HepG2 (cell line): Measurements from ENCODE around the gene DLL3. TPM values are rescaled to one million over a fixed set of nuclear protein-coding genes. Genes with fewer than 3 reads are reported as not detected.

Source experiments
- ARNT2 ChIP-seq: sonication (generic); formaldehyde crosslinking; IDR thresholded peaks from 2 replicates; pipeline ENCODE4 v1.8.0; 2022; ENCODE audit warnings: mild to moderate bottlenecking, low read depth, missing genetic modification reagents, moderate library complexity
- BRF2 ChIP-seq: sonication (generic); formaldehyde crosslinking; IDR thresholded peaks from 2 replicates; pipeline ENCODE4 v1.8.1; 2022; ENCODE audit warnings: mild to moderate bottlenecking, missing genetic modification reagents
- CBFB ChIP-seq: sonication (generic); formaldehyde crosslinking; IDR thresholded peaks from 2 replicates; pipeline ENCODE4 v1.4.0; 2020; ENCODE audit warnings: missing genetic modification reagents
- E2F1 ChIP-seq: sonication (generic); formaldehyde crosslinking; IDR thresholded peaks from 2 replicates; pipeline ENCODE4 v1.5.0; 2020; ENCODE audit warnings: missing genetic modification reagents
- GATAD1 ChIP-seq: IDR thresholded peaks from 2 replicates; pipeline ENCODE4 v1.6.1; 2016; ENCODE audit warnings: missing genetic modification reagents, missing compliant biosample characterization
- GTF2F1 ChIP-seq: fragments of 150-350 bp; IDR thresholded peaks from 2 replicates; pipeline ENCODE4 v1.6.1; 2014; ENCODE audit warnings: low read length
- HIVEP1 ChIP-seq: sonication (generic); formaldehyde crosslinking; IDR thresholded peaks from 2 replicates; pipeline ENCODE4 v1.4.0; 2020; ENCODE audit warnings: mild to moderate bottlenecking, missing genetic modification reagents
- HOXD1 ChIP-seq: sonication (generic); formaldehyde crosslinking; IDR thresholded peaks from 2 replicates; pipeline ENCODE4 v1.5.0; 2020; ENCODE audit warnings: missing genetic modification reagents
- MED13 ChIP-seq: sonication (generic); formaldehyde crosslinking; IDR thresholded peaks from 2 replicates; pipeline ENCODE4 v1.5.0; 2020; ENCODE audit warnings: missing genetic modification reagents
- PITX1 ChIP-seq: sonication (generic); formaldehyde crosslinking; IDR thresholded peaks from 2 replicates; pipeline ENCODE4 v1.5.1; 2020; ENCODE audit warnings: mild to moderate bottlenecking, missing genetic modification reagents
- PPARG ChIP-seq: conservative IDR thresholded peaks from 2 replicates; pipeline ENCODE4 v1.6.1; 2016; ENCODE audit warnings: missing biosample characterization, missing genetic modification reagents
- RELA ChIP-seq: sonication (generic); formaldehyde crosslinking; IDR thresholded peaks from 2 replicates; pipeline ENCODE4 v1.4.0; 2020; ENCODE audit warnings: missing genetic modification reagents
- RERE ChIP-seq: IDR thresholded peaks from 2 replicates; pipeline ENCODE4 v1.6.1; 2016; ENCODE audit warnings: low read depth, missing genetic modification reagents, missing compliant biosample characterization
- SAFB2 ChIP-seq: sonication (generic); formaldehyde crosslinking; IDR thresholded peaks from 2 replicates; pipeline ENCODE4 v1.5.1; 2020; ENCODE audit warnings: missing genetic modification reagents, low read depth, mild to moderate bottlenecking, borderline replicate concordance
- SALL1 ChIP-seq: sonication (generic); formaldehyde crosslinking; IDR thresholded peaks from 2 replicates; pipeline ENCODE4 v1.8.0; 2022; ENCODE audit warnings: mild to moderate bottlenecking, missing genetic modification reagents
- TOE1 ChIP-seq: sonication (generic); formaldehyde crosslinking; IDR thresholded peaks from 2 replicates; pipeline ENCODE4 v1.4.0; 2020; ENCODE audit warnings: mild to moderate bottlenecking, missing genetic modification reagents
- ZFP41 ChIP-seq: sonication (generic); formaldehyde crosslinking; IDR thresholded peaks from 2 replicates; pipeline ENCODE4 v1.4.0; 2020; ENCODE audit warnings: mild to moderate bottlenecking, missing genetic modification reagents, borderline replicate concordance
- ZFY ChIP-seq: sonication (generic); formaldehyde crosslinking; IDR thresholded peaks from 2 replicates; pipeline ENCODE4 v1.4.0; 2020; ENCODE audit warnings: missing genetic modification reagents
- ZNF232 ChIP-seq: sonication (generic); formaldehyde crosslinking; IDR thresholded peaks from 2 replicates; pipeline ENCODE4 v1.4.0; 2020; ENCODE audit warnings: missing genetic modification reagents, borderline replicate concordance
- ZNF343 ChIP-seq: sonication (generic); formaldehyde crosslinking; IDR thresholded peaks from 2 replicates; pipeline ENCODE4 v1.4.0; 2020; ENCODE audit warnings: mild to moderate bottlenecking, missing genetic modification reagents
- ZNF441 ChIP-seq: sonication (generic); formaldehyde crosslinking; IDR thresholded peaks from 2 replicates; pipeline ENCODE4 v1.7.0; 2021; ENCODE audit warnings: missing genetic modification reagents, borderline replicate concordance
- ZNF883 ChIP-seq: sonication (generic); formaldehyde crosslinking; IDR thresholded peaks from 2 replicates; pipeline ENCODE4 v1.5.1; 2020; ENCODE audit warnings: mild to moderate bottlenecking, missing genetic modification reagents; ENCODE audit errors: not compliant biosample characterization
- polyA plus RNA-seq, 8 experiments: library from polyadenylated mRNA; depleted of rRNA in 3 of 8; stranded (reverse) in 7 of 8; unstranded in 1 of 8; fragments of >200 nt; fragmentation: Illumina TruSeq in 4 of 8; extraction: Trizol in 4 of 8; gene quantifications; 2 replicates each; pipeline versions ENCODE4 v1.2.1 to v1.2.3, GENCODE V29; 2011 to 2016; ENCODE audit warnings: low read depth in 4 of 8, missing spikeins in 1 of 8, mixed read lengths in 1 of 8; ENCODE audit not compliant: insufficient read depth in 1 of 8
- total RNA-seq, 5 experiments: library from RNA; depleted of rRNA; stranded (reverse); fragments of >200 nt; fragmentation: Illumina TruSeq; extraction: Trizol; gene quantifications; 2 replicates each; pipeline ENCODE4 v1.2.3, GENCODE V29; 2016; ENCODE audit warnings: low read depth in 1 of 5

Gene DLL3
- total and polyA plus RNA-seq, 2 of the 13 experiments (the other 11 are each of a cell fraction or from before 2014, with no cell fraction given), result 0.35 to 0.55 TPM

- TF ChIP-seq ZFP41 (CRISPR knock-in tag), result peak; percentile 98
- TF ChIP-seq ZNF883 (CRISPR knock-in tag), result peak; percentile 100
- TF ChIP-seq RELA (CRISPR knock-in tag), result no peak
- TF ChIP-seq TOE1 (CRISPR knock-in tag), result peak; percentile 94; the same call in 1 of the 2 replicates
- TF ChIP-seq PPARG, result peak; percentile 51
- TF ChIP-seq RERE (CRISPR knock-in tag), result peak; percentile 49; the same call in 1 of the 2 replicates
- TF ChIP-seq E2F1, result peak; percentile 40; the same call in 1 of the 2 replicates
- TF ChIP-seq CBFB (CRISPR knock-in tag), result no peak
- peak; percentile 93 for TF ChIP-seq ZNF232 (CRISPR knock-in tag)
- peak; percentile 99 for TF ChIP-seq BRF2 (CRISPR knock-in tag)
- TF ChIP-seq HOXD1 (CRISPR knock-in tag), result peak; percentile 79
- TF ChIP-seq GTF2F1, result no peak
- TF ChIP-seq PITX1, result peak; percentile 25; the same call in 1 of the 2 replicates
- TF ChIP-seq ZFY, result peak; percentile 90
- TF ChIP-seq ZNF441 (CRISPR knock-in tag), result peak; percentile 95
- peak; percentile 31; the same call in 1 of the 2 replicates for TF ChIP-seq GATAD1 (CRISPR knock-in tag)
- TF ChIP-seq ARNT2 (CRISPR knock-in tag), result peak; percentile 99
- peak; percentile 97 for TF ChIP-seq SALL1 (CRISPR knock-in tag)
- TF ChIP-seq HIVEP1, result peak; percentile 74; the same call in 1 of the 2 replicates
- TF ChIP-seq ZNF343 (CRISPR knock-in tag), result peak; percentile 97
- peak; percentile 98 for TF ChIP-seq SAFB2
- TF ChIP-seq MED13 (CRISPR knock-in tag), result peak; percentile 78
These were observed 4.1 kb downstream of the DLL3 start (continued) for GRCh38 chr19:39502640-39503417.
